ENCODE data around the gene PGAP3. TPM values are rescaled to one million over a fixed set of nuclear protein-coding genes. Genes with fewer than 3 reads are reported as not detected.

Gene PGAP3
- total and polyA plus RNA-seq, 7 experiments from 2014 or later, result 13.3 to 39.9 (median 34.4) TPM

DNA sequence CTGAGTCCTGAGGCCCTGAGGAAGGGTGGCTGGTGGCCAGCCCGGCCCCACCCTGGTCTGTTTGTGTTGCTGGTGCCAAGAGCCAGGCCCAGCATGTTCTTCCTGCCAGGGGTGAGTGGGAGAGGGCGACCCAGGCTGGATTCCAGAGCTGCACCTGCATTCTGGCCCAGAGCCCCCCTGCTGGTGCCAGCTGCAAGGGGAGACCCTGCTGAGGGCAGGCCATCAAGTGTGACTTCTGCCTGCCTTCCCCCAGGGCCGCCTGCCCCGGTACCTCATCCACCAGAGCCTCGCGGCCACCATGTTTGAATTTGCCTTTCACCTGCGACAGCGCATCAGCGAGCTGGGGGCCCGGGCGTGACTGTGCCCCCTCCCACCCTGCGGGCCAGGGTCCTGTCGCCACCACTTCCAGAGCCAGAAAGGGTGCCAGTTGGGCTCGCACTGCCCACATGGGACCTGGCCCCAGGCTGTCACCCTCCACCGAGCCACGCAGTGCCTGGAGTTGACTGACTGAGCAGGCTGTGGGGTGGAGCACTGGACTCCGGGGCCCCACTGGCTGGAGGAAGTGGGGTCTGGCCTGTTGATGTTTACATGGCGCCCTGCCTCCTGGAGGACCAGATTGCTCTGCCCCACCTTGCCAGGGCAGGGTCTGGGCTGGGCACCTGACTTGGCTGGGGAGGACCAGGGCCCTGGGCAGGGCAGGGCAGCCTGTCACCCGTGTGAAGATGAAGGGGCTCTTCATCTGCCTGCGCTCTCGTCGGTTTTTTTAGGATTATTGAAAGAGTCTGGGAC lies 25.1 kb downstream of the PGAP3 start:
- H3K9me3 ChIP-seq (ENCODE audit: control insufficient read depth in 2 of 3, low read length in 3 of 3), result no peaks in the 10 kb centered on the region
- no peak for ATAC-seq
- no peak overlapping the region for H3K4me3 ChIP-seq (ENCODE audit: low read length)
- no peak overlapping the region for H3K27ac ChIP-seq (ENCODE audit: low read depth, low read length)
- DNase-seq, result no peak
- H3K27ac Mint-ChIP-seq, result no peak overlapping the region
- peaks cover 7 to 38% (median 28%) of the 10 kb centered on the region in 7 donors for H3K4me1 Mint-ChIP-seq
- intact Hi-C loops (cut with micrococcal nuclease), result no loop called here
- H3K27me3 Mint-ChIP-seq, result peaks cover 0 to 23% (median 3%) of the 10 kb centered on the region in 5 donors
- H3K36me3 Mint-ChIP-seq, result peaks cover 0 to 14% (median 5%) of the 10 kb centered on the region in 5 donors
- peaks cover 0 to 53% (median 4%) of the 10 kb centered on the region in 3 experiments for H3K36me3 ChIP-seq (ENCODE audit: control insufficient read depth in 2 of 3, insufficient read depth in 3 of 3, low read length in 3 of 3)
- H3K4me1 ChIP-seq (ENCODE audit: control insufficient read depth in 2 of 2, insufficient read depth in 2 of 2, low read length in 2 of 2), result peaks cover 0 to 30% of the 10 kb centered on the region in 2 donors
- H3K4me3 Mint-ChIP-seq, result no peak overlapping the region
- H3K27me3 ChIP-seq (ENCODE audit: control insufficient read depth in 2 of 2, insufficient read depth in 2 of 2, low read length in 2 of 2), result no peaks in the 10 kb centered on the region
- ChIA-PET POLR2A (interaction anchor here (1.3 kb wide), 2 partner anchors 9 to 25 kb away, joined by 3 read pairs; no protein-coding TSS in a partner anchor), CTCF (no interaction called here)
- H3K9me3 Mint-ChIP-seq, result no peaks in the 10 kb centered on the region

DNA sequence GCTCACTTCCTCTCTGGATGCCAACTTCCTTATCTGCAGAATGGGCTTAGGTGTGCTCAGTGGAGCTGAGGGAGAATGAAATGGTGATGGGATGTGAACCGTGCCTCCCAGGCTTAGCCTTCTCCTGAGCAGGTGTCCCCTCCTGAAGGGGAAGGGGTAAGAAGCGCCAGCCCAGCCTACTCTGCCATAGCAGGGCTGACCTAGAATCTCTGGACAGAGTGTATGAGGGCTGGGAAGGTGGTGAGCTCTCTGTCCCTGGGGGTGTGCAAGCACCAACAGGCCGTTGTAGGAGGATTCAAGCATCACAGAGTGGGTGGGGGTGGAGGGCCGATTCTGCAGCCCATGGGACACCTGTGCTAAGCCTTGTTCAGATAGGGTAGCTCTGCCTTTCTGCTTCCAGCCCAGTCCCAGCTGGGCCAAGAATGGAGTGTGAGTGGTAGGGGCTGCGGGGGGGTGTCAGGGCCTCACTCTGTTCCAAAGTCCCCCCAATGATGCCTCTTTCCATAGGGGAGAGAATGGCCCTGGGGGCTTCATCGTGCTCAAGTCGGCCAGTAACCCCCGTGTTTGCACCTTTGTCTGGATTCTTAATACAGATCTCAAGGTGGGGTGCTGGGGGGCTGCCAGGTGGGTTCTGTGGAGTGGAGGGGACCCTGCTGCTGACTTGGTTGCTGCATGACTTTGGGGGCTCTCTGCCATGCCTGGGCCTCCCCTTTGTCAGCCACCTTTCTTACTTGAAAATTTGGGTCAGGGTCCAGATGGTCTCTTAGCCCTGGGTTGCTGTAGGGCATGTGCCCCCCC lies 25.9 kb downstream of the PGAP3 start:
- Mint-ChIP-seq H3K4me1 (peaks cover 7 to 42% (median 29%) of the 10 kb centered on the region in 7 donors), H3K27ac (peak overlapping the region in 7 of 9 donors; percentile 46 to 90 (median 62)), H3K4me3 (peak overlapping the region in 2 of 10 donors; percentile 34 to 58), H3K36me3 (peaks cover 0 to 15% (median 5%) of the 10 kb centered on the region in 5 donors), H3K9me3 (no peaks in the 10 kb centered on the region), H3K27me3 (peaks cover 0 to 17% (median 2%) of the 10 kb centered on the region in 5 donors)
- POLR2A ChIA-PET, result interaction anchor here (0.7 to 1.3 kb wide), 2 partner anchors 24 to 200 kb away, joined by 3 read pairs; no protein-coding TSS in a partner anchor
- no peak for ATAC-seq
- peaks cover 0 to 28% of the 10 kb centered on the region in 2 donors for H3K4me1 ChIP-seq (ENCODE audit: control insufficient read depth in 2 of 2, insufficient read depth in 2 of 2, low read length in 2 of 2)
- CTCF ChIA-PET, result no interaction called here
- H3K27ac ChIP-seq (ENCODE audit: low read depth, low read length), result no peak overlapping the region
- no peak for DNase-seq
- no peaks in the 10 kb centered on the region for H3K9me3 ChIP-seq (ENCODE audit: control insufficient read depth in 2 of 3, low read length in 3 of 3)
- intact Hi-C loops (cut with micrococcal nuclease), result no loop called here
- no peaks in the 10 kb centered on the region for H3K27me3 ChIP-seq (ENCODE audit: control insufficient read depth in 2 of 2, insufficient read depth in 2 of 2, low read length in 2 of 2)
- peaks cover 0 to 61% (median 4%) of the 10 kb centered on the region in 3 experiments for H3K36me3 ChIP-seq (ENCODE audit: control insufficient read depth in 2 of 3, insufficient read depth in 3 of 3, low read length in 3 of 3)
- no peak overlapping the region for H3K4me3 ChIP-seq (ENCODE audit: low read length)

DNA sequence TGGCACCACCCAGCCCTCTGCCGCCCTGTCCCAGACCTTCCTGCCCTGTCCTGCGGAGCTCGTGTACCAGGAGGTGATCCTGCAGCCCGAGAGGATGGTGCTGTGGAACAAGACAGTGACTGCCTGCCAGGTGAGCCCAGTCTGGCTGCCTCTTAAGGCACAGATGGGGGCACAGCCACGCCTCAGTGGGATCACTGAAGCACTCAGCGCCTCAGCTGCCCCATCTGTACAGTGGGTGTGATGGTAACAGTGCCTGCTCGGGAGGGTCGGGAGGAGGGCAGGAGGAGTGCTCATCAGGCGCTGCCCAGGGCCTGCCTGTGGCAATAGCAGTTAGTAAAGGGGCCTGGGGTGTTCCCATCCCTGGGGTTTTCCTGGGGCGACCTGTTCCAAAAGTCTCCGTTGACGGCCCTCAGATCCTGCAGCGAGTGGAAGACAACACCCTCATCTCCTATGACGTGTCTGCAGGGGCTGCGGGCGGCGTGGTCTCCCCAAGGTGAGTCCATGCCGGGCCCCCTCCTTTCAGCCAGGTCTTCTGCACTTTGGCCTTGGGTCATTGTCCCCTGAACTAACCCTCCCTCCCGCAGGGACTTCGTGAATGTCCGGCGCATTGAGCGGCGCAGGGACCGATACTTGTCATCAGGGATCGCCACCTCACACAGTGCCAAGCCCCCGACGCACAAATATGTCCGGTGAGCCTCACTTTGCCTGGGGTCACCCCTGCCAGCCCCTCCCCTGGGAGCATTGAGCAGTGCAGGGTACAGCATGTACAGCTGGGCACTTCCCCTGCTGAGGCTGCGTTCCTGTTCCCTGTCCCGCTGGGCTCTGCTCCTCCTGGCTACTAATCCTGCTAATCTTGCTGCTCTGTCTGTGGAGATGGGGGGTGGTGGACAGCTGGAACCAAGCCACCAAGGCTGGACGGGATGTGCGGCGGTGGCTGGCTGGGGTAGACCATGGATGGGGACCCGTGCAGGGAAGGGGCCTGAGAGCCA lies 27.2 kb downstream of the PGAP3 start:
- peaks cover 0 to 15% (median 5%) of the 10 kb centered on the region in 5 donors for H3K36me3 Mint-ChIP-seq
- H3K27ac ChIP-seq (ENCODE audit: low read depth, low read length), result peak overlapping the region; percentile 55
- DNase-seq, result no peak
- H3K9me3 Mint-ChIP-seq, result no peaks in the 10 kb centered on the region
- no peak for ATAC-seq
- no peaks in the 10 kb centered on the region for H3K9me3 ChIP-seq (ENCODE audit: control insufficient read depth in 2 of 3, low read length in 3 of 3)
- peak overlapping the region in 7 of 9 donors; percentile 75 to 92 (median 89) for H3K27ac Mint-ChIP-seq
- H3K4me1 ChIP-seq (ENCODE audit: control insufficient read depth in 2 of 2, insufficient read depth in 2 of 2, low read length in 2 of 2), result peaks cover 0 to 25% of the 10 kb centered on the region in 2 donors
- no peaks in the 10 kb centered on the region for H3K27me3 ChIP-seq (ENCODE audit: control insufficient read depth in 2 of 2, insufficient read depth in 2 of 2, low read length in 2 of 2)
- peaks cover 0 to 70% (median 4%) of the 10 kb centered on the region in 3 experiments for H3K36me3 ChIP-seq (ENCODE audit: control insufficient read depth in 2 of 3, insufficient read depth in 3 of 3, low read length in 3 of 3)
- ChIA-PET CTCF (interaction anchor here (1.2 kb wide), 1 partner anchor 39 kb away, joined by 3 read pairs; no protein-coding TSS in a partner anchor), POLR2A (interaction anchor here (0.7 to 2.1 kb wide), 6 partner anchors 10 to 69 kb away, joined by 3 to 14 read pairs (median 4); partner anchors contain the start of genes MIEN1 and PGAP3)
- H3K27me3 Mint-ChIP-seq, result peaks cover 0 to 6% (median 0%) of the 10 kb centered on the region in 5 donors
- no peak overlapping the region for H3K4me3 ChIP-seq (ENCODE audit: low read length)
- intact Hi-C loops (cut with micrococcal nuclease), result no loop called here
- H3K4me1 Mint-ChIP-seq, result peaks cover 8 to 44% (median 31%) of the 10 kb centered on the region in 7 donors
- peak overlapping the region in 5 of 10 donors; percentile 11 to 75 (median 48) for H3K4me3 Mint-ChIP-seq

DNA sequence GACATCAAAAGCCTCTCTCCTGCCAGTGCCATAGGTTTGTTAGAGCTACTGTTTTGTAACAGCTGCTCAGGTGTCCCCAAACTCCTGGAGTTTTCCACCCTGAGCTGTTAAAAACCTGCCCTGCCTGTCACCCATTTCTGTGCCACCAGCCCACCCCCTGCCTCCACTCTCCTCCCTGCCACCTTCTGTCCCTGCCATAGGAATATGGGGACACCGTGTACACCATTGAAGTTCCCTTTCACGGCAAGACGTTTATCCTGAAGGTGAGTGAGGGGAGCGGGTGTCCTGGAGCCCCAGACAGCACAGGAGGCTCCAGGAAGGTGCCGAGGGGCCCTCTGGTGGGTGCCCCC lies 27.9 kb downstream of the PGAP3 start:
- Mint-ChIP-seq H3K4me1 (peaks cover 14 to 51% (median 38%) of the 10 kb centered on the region in 7 donors), H3K4me3 (peak overlapping the region in 9 of 10 donors; percentile 38 to 81 (median 60)), H3K27ac (peak overlapping the region; percentile 71 to 93 (median 90)), H3K9me3 (no peaks in the 10 kb centered on the region), H3K27me3 (peaks cover 0 to under 1% (median 0%) of the 10 kb centered on the region in 5 donors), H3K36me3 (peaks cover 0 to 21% (median 7%) of the 10 kb centered on the region in 5 donors)
- Histone ChIP-seq H3K27ac (ENCODE audit: low read depth, low read length) (peak overlapping the region; percentile 55), H3K4me1 (ENCODE audit: control insufficient read depth in 2 of 2, insufficient read depth in 2 of 2, low read length in 2 of 2) (peaks cover 0 to 25% of the 10 kb centered on the region in 2 donors), H3K9me3 (ENCODE audit: control insufficient read depth in 2 of 3, low read length in 3 of 3) (no peaks in the 10 kb centered on the region), H3K36me3 (ENCODE audit: control insufficient read depth in 2 of 3, insufficient read depth in 3 of 3, low read length in 3 of 3) (peaks cover 0 to 70% (median 4%) of the 10 kb centered on the region in 3 experiments), H3K4me3 (ENCODE audit: low read length) (no peak overlapping the region), H3K27me3 (ENCODE audit: control insufficient read depth in 2 of 2, insufficient read depth in 2 of 2, low read length in 2 of 2) (no peaks in the 10 kb centered on the region)
- ChIA-PET POLR2A (interaction anchor here (0.9 to 2.1 kb wide), 5 partner anchors 11 to 28 kb away, joined by 3 to 14 read pairs (median 5); partner anchors contain the start of gene PGAP3), CTCF (interaction anchor here (0.8 to 1.2 kb wide), 3 partner anchors 10 to 38 kb away, joined by 3 to 4 read pairs (median 4); no protein-coding TSS in a partner anchor)
- ATAC-seq, result no peak
- no peak for DNase-seq
- intact Hi-C loops (cut with micrococcal nuclease), result no loop called here

DNA sequence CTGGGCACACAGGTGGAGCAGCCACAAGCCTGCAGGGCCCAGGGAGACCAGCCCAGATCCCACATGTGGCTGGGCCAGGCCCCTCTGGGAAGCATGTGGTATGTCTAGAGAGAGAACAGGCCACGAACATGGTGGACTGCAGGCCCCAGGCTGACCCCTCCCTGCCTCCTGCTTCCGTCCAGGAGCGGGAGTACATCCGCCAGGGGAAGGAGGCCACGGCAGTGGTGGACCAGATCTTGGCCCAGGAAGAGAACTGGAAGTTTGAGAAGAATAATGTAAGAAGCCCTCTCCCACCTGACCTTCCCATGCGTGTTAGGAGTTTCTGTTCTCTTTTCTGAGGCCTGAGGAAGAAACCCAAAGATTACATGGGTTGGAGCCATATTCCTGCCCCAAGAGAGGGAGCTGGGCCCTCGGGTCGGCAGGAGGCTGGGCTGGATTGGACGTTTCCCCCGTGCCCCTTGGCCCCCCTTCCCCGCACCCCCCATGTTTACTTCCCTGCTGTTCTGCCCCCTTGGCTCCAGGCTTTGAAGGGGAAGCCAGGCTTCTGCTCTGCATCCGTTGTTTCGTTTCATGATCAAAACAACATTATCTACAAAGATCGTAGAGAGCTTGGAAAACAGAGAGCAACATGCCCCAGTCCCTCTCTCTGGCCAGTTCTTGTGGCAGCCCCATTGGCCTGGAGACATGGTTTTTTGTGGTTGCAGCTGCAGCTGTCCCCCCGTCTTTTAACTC lies 28.4 kb downstream of the PGAP3 start:
- no peaks in the 10 kb centered on the region for H3K9me3 Mint-ChIP-seq
- Histone ChIP-seq H3K27ac (ENCODE audit: low read depth, low read length) (peak overlapping the region; percentile 55), H3K4me1 (ENCODE audit: control insufficient read depth in 2 of 2, insufficient read depth in 2 of 2, low read length in 2 of 2) (peaks cover 0 to 30% of the 10 kb centered on the region in 2 donors), H3K4me3 (ENCODE audit: low read length) (no peak overlapping the region), H3K9me3 (ENCODE audit: control insufficient read depth in 2 of 3, low read length in 3 of 3) (no peaks in the 10 kb centered on the region), H3K36me3 (ENCODE audit: control insufficient read depth in 2 of 3, insufficient read depth in 3 of 3, low read length in 3 of 3) (peaks cover 0 to 71% (median 4%) of the 10 kb centered on the region in 3 experiments), H3K27me3 (ENCODE audit: control insufficient read depth in 2 of 2, insufficient read depth in 2 of 2, low read length in 2 of 2) (no peaks in the 10 kb centered on the region)
- H3K4me3 Mint-ChIP-seq, result peak overlapping the region in 9 of 10 donors; percentile 38 to 81 (median 60)
- no peaks in the 10 kb centered on the region for H3K27me3 Mint-ChIP-seq
- DNase-seq (peak in 3 of 9 donors; percentile 27 to 38 (median 29)), ATAC-seq (peak; percentile 29)
- H3K27ac Mint-ChIP-seq, result peak overlapping the region; percentile 71 to 93 (median 90)
- intact Hi-C loops (cut with micrococcal nuclease), result no loop called here
- ChIA-PET CTCF (interaction anchor here (0.6 to 1.2 kb wide), 4 partner anchors 10 to 38 kb away, joined by 3 to 4 read pairs (median 4); no protein-coding TSS in a partner anchor), POLR2A (interaction anchor here (0.8 to 2.1 kb wide), 6 partner anchors 11 to 29 kb away, joined by 3 to 14 read pairs (median 4); partner anchors contain the start of gene PGAP3)
- H3K36me3 Mint-ChIP-seq, result peaks cover 0 to 21% (median 7%) of the 10 kb centered on the region in 5 donors
- H3K4me1 Mint-ChIP-seq, result peaks cover 19 to 57% (median 44%) of the 10 kb centered on the region in 7 donors
